Measurements from ENCODE around the gene MEN1.

Gene MEN1

DNA sequence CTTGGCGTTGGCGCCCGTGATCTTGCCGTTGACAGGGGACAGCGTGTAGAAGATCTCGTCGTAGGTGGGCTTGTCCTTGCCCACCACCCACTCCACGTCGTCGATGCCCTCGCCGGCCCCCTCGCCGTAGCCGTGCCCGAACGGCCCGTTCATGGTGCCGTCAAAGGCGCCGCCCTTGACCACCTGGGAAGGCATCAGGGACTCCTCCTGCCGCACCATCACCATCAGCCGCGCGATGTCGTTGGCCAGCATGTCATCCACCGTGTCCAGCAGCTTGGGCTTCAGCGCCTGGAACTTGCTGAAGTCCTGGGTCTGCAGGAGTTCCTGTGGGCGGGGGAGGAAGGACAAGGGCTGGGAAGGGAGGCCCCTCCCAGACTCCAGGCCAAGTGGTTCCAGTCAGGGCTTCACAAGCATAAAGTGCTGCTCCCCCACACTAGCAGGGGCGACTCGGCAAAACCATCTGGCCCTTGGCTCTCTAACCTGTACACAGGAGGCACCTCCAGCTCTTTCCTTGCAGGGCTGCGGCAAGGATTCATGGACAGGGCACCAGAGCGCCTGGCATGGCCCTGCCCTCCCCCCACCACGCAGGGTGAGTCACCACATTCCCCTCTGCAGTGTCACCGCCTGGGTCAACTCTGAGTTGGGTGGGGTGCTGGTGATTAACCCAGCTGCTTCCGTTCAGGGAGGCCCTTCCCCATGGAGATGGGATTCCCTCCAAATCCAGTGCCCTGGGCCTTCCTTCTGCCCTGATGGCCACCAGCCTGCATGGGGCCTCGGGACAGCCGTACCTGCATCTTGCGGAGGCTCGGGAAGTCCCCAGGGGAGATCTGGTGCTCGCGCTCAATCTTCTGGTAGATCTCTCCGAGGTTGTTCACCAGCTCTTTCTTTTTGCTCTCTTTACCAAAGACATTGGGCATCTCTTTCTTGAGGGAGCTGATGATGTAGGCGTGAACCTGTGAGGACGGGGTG, 44.5 kb upstream of the MEN1 start (continued):
- TF ChIP-seq ZNF560 (tag by site-specific recombination; IDR thresholded peaks at IDR 0.05; ENCODE audit: borderline replicate concordance), result no peak
- TF ChIP-seq ZNF184 (tag by site-specific recombination; IDR thresholded peaks at IDR 0.05), result peak; percentile 39; the same call in 1 of the 2 replicates
- no peak for TF ChIP-seq MZF1 (tag by site-specific recombination; IDR thresholded peaks at IDR 0.05; ENCODE audit: borderline replicate concordance)
- TF ChIP-seq ZIC2 (tag by site-specific recombination; IDR thresholded peaks at IDR 0.05), result peak; percentile 82
- no peak for TF ChIP-seq ZNF670 (tag by site-specific recombination; IDR thresholded peaks at IDR 0.05; ENCODE audit: low read depth)
- TF ChIP-seq, protein P1, sequence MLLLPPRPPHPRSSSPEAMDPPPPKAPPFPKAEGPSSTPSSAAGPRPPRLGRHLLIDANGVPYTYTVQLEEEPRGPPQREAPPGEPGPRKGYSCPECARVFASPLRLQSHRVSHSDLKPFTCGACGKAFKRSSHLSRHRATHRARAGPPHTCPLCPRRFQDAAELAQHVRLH (tag by site-specific recombination; IDR thresholded peaks at IDR 0.05), result no peak
- no peak for TF ChIP-seq ZSCAN16 (tag by site-specific recombination; IDR thresholded peaks at IDR 0.05)
- TF ChIP-seq, protein P2, sequence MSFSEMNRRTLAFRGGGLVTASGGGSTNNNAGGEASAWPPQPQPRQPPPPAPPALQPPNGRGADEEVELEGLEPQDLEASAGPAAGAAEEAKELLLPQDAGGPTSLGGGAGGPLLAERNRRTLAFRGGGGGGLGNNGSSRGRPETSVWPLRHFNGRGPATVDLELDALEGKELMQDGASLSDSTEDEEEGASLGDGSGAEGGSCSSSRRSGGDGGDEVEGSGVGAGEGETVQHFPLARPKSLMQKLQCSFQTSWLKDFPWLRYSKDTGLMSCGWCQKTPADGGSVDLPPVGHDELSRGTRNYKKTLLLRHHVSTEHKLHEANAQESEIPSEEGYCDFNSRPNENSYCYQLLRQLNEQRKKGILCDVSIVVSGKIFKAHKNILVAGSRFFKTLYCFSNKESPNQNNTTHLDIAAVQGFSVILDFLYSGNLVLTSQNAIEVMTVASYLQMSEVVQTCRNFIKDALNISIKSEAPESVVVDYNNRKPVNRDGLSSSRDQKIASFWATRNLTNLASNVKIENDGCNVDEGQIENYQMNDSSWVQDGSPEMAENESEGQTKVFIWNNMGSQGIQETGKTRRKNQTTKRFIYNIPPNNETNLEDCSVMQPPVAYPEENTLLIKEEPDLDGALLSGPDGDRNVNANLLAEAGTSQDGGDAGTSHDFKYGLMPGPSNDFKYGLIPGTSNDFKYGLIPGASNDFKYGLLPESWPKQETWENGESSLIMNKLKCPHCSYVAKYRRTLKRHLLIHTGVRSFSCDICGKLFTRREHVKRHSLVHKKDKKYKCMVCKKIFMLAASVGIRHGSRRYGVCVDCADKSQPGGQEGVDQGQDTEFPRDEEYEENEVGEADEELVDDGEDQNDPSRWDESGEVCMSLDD (tag by site-specific recombination; IDR thresholded peaks at IDR 0.05), result peak; percentile 30; the same call in 1 of the 2 replicates
- TF ChIP-seq ZNF837 (tag by site-specific recombination; IDR thresholded peaks at IDR 0.05), result no peak
- no peak for TF ChIP-seq ZXDB (tag by site-specific recombination; IDR thresholded peaks at IDR 0.05)
- TF ChIP-seq, protein P3, sequence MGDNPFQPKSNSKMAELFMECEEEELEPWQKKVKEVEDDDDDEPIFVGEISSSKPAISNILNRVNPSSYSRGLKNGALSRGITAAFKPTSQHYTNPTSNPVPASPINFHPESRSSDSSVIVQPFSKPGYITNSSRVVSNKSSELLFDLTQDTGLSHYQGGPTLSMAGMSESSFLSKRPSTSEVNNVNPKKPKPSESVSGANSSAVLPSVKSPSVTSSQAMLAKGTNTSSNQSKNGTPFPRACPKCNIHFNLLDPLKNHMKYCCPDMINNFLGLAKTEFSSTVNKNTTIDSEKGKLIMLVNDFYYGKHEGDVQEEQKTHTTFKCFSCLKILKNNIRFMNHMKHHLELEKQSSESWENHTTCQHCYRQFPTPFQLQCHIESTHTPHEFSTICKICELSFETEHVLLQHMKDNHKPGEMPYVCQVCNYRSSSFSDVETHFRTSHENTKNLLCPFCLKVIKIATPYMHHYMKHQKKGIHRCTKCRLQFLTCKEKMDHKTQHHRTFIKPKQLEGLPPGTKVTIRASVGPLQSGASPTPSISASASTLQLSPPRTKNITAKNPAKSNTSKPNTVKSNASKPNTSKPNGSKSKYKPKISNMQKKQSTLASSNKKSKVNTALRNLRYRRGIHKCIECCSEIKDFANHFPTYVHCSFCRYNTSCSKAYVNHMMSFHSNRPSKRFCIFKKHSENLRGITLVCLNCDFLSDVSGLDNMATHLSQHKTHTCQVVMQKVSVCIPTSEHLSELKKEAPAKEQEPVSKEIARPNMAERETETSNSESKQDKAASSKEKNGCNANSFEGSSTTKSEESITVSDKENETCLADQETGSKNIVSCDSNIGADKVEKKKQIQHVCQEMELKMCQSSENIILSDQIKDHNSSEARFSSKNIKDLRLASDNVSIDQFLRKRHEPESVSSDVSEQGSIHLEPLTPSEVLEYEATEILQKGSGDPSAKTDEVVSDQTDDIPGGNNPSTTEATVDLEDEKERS (tag by site-specific recombination; IDR thresholded peaks at IDR 0.05), result no peak
- TF ChIP-seq HOXA7 (CRISPR knock-in tag; IDR thresholded peaks at IDR 0.05; ENCODE audit: borderline replicate concordance), result no peak
- TF ChIP-seq ZNF785 (tag by site-specific recombination; IDR thresholded peaks at IDR 0.05), result no peak
- TF ChIP-seq ZNF600 (tag by site-specific recombination; IDR thresholded peaks at IDR 0.05), result peak; percentile 50
- TF ChIP-seq, protein P4, sequence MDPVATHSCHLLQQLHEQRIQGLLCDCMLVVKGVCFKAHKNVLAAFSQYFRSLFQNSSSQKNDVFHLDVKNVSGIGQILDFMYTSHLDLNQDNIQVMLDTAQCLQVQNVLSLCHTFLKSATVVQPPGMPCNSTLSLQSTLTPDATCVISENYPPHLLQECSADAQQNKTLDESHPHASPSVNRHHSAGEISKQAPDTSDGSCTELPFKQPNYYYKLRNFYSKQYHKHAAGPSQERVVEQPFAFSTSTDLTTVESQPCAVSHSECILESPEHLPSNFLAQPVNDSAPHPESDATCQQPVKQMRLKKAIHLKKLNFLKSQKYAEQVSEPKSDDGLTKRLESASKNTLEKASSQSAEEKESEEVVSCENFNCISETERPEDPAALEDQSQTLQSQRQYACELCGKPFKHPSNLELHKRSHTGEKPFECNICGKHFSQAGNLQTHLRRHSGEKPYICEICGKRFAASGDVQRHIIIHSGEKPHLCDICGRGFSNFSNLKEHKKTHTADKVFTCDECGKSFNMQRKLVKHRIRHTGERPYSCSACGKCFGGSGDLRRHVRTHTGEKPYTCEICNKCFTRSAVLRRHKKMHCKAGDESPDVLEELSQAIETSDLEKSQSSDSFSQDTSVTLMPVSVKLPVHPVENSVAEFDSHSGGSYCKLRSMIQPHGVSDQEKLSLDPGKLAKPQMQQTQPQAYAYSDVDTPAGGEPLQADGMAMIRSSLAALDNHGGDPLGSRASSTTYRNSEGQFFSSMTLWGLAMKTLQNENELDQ (tag by site-specific recombination; IDR thresholded peaks at IDR 0.05; ENCODE audit: low read depth), result no peak
- TF ChIP-seq REPIN1 (tag by site-specific recombination; IDR thresholded peaks at IDR 0.05; ENCODE audit: low read depth), result no peak
- TF ChIP-seq SETDB1 (IDR thresholded peaks at IDR 0.05; ENCODE audit: insufficient read length, low read length), result no peak
- TF ChIP-seq ZNF114 (tag by site-specific recombination; IDR thresholded peaks at IDR 0.05), result no peak
- TF ChIP-seq PRDM1 (tag by site-specific recombination; IDR thresholded peaks at IDR 0.05), result no peak
- TF ChIP-seq, protein P5, sequence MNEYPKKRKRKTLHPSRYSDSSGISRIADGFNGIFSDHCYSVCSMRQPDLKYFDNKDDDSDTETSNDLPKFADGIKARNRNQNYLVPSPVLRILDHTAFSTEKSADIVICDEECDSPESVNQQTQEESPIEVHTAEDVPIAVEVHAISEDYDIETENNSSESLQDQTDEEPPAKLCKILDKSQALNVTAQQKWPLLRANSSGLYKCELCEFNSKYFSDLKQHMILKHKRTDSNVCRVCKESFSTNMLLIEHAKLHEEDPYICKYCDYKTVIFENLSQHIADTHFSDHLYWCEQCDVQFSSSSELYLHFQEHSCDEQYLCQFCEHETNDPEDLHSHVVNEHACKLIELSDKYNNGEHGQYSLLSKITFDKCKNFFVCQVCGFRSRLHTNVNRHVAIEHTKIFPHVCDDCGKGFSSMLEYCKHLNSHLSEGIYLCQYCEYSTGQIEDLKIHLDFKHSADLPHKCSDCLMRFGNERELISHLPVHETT (tag by site-specific recombination; IDR thresholded peaks at IDR 0.05), result peak; percentile 61; the same call in 1 of the 2 replicates
- no peak for TF ChIP-seq ZNF571 (tag by site-specific recombination; IDR thresholded peaks at IDR 0.05)
- peak; percentile 74 for TF ChIP-seq GLIS2 (tag by site-specific recombination; IDR thresholded peaks at IDR 0.05)
- TF ChIP-seq, protein P6, sequence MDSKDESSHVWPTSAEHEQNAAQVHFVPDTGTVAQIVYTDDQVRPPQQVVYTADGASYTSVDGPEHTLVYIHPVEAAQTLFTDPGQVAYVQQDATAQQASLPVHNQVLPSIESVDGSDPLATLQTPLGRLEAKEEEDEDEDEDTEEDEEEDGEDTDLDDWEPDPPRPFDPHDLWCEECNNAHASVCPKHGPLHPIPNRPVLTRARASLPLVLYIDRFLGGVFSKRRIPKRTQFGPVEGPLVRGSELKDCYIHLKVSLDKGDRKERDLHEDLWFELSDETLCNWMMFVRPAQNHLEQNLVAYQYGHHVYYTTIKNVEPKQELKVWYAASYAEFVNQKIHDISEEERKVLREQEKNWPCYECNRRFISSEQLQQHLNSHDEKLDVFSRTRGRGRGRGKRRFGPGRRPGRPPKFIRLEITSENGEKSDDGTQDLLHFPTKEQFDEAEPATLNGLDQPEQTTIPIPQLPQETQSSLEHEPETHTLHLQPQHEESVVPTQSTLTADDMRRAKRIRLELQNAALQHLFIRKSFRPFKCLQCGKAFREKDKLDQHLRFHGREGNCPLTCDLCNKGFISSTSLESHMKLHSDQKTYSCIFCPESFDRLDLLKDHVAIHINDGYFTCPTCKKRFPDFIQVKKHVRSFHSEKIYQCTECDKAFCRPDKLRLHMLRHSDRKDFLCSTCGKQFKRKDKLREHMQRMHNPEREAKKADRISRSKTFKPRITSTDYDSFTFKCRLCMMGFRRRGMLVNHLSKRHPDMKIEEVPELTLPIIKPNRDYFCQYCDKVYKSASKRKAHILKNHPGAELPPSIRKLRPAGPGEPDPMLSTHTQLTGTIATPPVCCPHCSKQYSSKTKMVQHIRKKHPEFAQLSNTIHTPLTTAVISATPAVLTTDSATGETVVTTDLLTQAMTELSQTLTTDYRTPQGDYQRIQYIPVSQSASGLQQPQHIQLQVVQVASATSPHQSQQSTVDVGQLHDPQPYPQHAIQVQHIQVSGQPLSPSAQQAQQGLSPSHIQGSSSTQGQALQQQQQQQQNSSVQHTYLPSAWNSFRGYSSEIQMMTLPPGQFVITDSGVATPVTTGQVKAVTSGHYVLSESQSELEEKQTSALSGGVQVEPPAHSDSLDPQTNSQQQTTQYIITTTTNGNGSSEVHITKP (tag by site-specific recombination; IDR thresholded peaks at IDR 0.05), result peak; percentile 69
- TF ChIP-seq ZEB2 (tag by site-specific recombination; IDR thresholded peaks at IDR 0.05), result peak; percentile 91
- 0 out of 2 replicates have a peak, but pooled peaks have one; percentile 32 for TF ChIP-seq ZNF660 (tag by site-specific recombination; IDR thresholded peaks at IDR 0.05)
- TF ChIP-seq OSR2 (tag by site-specific recombination; IDR thresholded peaks at IDR 0.05), result no peak

Measured in HEK293 (cell line).